OCI-LY1 (cell line): ENCODE data around the gene GALNT18.

ENCODE experiments used
- EZH2 ChIP-seq: fragments of 200-600 bp; sonication (generic), shearing (Covaris generic); IDR thresholded peaks from 2 replicates; pipeline ENCODE4 v1.8.0; 2017; ENCODE audit warnings: borderline replicate concordance, mixed run types, mild to moderate bottlenecking, antibody characterized with exemption, low read length, moderate library complexity, mixed read lengths
- TF ChIP-seq, protein P1 (sequence below): fragments of 200-600 bp; sonication (generic), shearing (Covaris generic); IDR thresholded peaks from 2 replicates; pipeline ENCODE4 v1.5.1; 2017; ENCODE audit warnings: mild to moderate bottlenecking, antibody characterized with exemption, low read length, moderate library complexity, mixed read lengths

DNA sequence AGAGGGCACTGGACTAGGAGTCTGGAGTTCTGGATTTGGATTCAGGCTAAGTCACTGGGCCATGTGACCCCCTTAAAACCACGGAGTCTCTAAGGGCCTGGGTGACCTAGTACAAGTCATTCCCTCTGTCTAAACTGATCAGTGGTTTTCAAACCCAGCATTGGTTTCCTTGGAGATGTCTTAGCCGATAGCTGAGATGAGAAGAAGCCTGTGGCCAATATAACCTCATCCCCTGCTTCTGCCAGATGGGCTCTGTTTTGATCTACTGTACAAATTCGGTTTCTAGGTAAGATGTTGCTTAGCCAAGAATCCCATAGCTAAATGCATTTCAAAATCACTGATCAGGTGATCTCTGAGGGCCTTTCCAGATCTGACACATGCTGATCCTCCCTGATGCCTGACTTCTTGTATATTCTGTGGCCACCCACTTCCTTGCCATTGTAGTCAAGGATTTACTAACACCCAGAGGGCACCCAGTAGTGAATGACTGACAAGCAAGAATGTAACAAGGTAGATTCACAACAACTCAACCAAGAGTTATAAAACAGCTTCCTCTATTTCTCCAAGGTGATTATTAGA, 53.1 kb downstream of the GALNT18 start:
- TF ChIP-seq, protein P1, sequence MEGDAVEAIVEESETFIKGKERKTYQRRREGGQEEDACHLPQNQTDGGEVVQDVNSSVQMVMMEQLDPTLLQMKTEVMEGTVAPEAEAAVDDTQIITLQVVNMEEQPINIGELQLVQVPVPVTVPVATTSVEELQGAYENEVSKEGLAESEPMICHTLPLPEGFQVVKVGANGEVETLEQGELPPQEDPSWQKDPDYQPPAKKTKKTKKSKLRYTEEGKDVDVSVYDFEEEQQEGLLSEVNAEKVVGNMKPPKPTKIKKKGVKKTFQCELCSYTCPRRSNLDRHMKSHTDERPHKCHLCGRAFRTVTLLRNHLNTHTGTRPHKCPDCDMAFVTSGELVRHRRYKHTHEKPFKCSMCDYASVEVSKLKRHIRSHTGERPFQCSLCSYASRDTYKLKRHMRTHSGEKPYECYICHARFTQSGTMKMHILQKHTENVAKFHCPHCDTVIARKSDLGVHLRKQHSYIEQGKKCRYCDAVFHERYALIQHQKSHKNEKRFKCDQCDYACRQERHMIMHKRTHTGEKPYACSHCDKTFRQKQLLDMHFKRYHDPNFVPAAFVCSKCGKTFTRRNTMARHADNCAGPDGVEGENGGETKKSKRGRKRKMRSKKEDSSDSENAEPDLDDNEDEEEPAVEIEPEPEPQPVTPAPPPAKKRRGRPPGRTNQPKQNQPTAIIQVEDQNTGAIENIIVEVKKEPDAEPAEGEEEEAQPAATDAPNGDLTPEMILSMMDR, result no peak
- TF ChIP-seq EZH2, result no peak
